GM21515 (cell line): ENCODE data around the gene PXMP2.

ENCODE experiments used
- ATAC-seq: cut with Tn5 transposase; IDR thresholded peaks from one replicate; pipeline ENCODE4 v1.9.1; 2021; ENCODE audit not compliant: unreplicated experiment

PXMP2 gene

DNA sequence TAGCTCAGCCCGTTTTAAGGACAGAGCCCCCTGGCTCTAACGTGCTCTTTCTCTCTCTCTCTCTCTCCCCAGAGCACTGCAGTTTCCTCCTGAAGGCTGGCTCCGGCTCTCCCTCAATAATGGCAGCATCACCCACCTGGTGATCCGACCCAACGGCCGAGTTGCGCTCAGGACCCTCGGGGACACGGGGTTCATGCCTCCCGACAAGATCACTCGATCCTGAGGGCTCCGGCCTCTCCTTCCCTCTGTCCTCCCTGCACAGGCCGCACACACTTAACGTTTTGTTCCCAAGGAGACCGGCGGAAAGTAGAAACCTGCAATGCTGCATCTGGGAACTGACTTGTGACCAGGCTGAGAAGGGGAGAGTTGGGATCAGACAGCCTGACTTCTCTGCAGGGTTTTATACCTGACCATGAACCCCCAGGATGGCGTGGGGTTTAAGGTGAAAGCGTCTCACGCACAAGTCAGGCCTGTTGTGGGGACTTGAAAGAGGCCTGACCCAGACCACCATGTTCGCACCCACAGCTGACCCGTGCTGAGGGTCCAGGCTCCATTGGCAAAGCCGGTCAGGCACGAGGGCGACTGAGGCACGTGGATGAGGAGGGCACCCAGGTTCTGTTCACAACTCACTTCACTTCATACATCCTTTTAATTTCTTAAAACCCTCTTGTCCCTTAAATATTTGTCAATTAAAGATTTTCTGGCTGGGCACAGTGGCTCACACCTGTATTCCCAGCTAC, 33.4 kb downstream of the PXMP2 start:
- ATAC-seq, result no peak

GRCh38 chr12:132723015-132723763, 35.8 kb downstream of the PXMP2 start:
- no peak for ATAC-seq

DNA sequence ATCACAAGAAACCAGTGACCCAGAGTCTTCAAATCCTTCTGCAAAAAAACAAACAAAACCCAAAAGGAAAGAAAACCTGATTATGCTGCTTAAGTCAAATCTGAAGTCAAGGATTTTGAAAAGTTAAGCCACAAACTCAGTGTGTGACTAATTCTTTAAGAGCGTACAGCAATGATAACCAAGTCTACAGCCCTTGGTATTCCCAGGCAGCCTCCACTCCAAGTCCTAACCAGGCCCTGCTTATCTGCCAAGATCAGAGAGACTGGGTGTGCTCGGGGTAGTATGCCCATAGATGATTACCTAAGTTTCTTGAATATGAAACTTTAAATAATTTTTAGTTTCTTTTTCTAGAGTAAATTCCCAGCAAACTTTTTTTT, 36.4 kb downstream of the PXMP2 start:
- ATAC-seq, result no peak

DNA sequence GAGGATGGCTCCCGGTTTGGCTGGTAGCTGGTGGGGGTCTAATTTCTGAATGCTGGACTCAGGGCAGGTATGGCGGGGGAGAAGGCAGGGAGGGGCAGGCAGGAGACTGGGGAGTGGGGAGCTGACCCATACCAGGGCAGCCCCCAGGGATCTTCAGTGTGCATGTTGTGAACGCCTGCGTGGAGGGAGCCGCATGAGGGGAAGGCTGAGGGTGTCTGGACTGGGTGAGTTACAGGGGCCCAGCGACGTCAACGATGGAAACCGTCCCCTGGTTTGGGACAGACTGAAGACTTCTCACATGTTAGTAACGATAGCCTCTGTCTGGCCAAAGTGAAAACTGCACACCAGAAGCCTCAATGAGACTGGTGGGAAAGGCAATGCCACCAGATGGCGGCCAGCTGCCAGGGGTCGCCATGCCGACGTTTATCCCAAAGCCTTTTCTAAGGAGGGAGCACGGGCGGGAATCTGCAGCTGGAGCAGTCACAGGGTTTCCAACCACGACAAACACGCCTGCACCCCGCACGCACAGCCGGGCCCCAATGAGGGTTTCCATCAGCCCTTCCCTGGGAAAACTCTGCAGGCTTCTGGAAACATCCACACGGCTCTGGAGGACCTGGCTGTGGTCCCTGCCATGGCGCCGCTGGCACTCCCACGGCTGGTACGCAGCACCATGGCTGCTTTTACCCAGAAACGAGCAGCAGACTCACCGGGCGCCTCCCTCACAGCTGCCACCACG, 37.3 kb downstream of the PXMP2 start:
- ATAC-seq, result no peak

- no peak for ATAC-seq
These were observed 39.0 kb downstream of the PXMP2 start for GRCh38 chr12:132726386-132726785.

DNA sequence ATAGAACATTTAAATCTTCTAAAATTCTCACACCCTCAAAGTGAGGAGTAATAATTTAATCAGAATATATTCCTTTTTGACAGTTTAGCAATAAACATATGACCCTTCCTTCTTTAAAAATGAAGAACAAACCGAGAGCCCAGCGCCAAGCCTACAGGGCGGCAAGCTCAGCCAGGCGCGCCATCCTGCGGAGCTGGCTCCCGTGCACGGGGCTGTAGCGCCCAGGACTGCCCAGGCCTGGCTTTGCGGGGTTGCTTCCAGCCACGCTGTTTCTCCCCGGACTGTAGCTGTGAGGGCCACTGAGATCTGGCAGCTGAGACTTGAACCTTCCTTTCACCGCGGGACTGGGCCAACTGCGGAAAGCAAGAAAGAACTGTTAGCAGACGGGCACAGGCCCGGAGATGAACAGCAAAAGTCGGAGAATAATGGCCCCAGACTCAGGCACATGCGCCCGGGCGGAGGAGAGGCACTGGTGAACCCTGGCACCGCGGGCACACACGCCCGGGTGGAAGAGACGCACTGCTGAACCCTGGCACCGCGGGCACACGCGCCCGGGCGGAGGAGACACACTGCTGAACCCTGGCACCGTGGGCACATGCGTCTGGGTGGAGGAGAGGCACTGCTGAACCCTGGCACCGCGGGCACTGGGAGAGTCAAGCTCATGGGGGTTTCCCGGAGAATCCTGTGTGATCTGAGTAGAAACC, 39.9 kb downstream of the PXMP2 start:
- ATAC-seq, result no peak

DNA sequence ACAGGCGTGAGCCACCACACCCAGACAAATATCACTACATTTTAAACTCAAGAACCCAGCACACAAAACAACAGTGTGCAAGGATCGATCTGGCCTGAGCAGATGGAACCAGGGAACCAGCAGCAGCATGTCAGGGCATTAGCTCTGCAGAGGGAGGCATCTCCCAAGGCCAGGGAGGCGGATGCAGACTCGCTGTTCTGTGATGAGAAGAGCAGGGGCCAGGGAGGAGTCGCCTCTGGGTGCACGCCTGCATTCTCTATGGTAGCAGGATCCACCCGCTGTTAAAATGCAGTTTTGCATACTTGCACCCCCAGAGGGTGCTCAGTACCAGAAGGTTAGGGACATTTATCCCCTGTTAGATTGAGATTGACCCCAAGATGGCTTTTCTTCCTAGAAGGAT, 41.1 kb downstream of the PXMP2 start:
- ATAC-seq, result no peak

- no peak for ATAC-seq
These were observed 42.3 kb downstream of the PXMP2 start for GRCh38 chr12:132729541-132730320.

GRCh38 chr12:132730353-132730752, 43.0 kb downstream of the PXMP2 start:
- no peak for ATAC-seq

DNA sequence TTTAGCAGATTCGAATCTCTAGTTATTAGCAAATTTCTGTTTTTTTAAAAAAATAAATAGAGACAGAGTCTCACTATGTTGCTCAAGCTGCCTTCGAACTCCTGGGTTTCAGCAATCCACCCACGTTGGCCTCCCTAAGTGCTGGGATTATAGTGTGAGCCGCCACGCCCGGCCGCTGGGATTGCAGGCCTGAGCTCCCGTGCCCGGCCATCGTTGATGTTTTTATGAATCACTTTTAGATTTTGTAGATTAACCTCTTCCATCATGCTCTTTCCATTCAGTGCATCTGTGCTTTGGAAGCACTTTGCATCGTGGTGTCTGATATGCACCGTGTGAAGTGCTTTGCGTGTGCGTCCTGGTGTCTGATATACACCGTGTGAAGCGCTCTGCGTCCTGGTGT, 44.2 kb downstream of the PXMP2 start:
- ATAC-seq, result no peak

GRCh38 chr12:132734206-132734605, 46.8 kb downstream of the PXMP2 start:
- ATAC-seq, result no peak

DNA sequence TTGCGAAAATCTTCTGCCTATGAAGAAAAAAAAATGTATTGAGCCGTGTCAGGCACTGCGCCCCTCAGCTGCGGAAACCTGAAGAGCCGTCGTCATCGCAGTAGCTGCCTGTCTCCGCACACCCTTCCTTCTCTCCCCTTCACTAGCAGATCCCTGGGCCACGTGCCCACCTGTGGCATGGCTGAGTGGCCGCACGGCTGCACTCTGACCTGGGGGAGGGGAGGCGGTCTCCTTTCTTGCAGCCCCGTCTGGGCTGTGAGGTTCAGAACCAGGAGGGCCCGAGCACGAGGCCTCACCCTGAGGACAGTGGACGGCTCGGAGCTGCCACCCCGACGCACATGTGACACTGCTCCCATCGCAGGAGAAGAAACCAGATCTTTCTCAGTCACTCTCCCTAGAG, 48.1 kb downstream of the PXMP2 start:
- ATAC-seq, result no peak

DNA sequence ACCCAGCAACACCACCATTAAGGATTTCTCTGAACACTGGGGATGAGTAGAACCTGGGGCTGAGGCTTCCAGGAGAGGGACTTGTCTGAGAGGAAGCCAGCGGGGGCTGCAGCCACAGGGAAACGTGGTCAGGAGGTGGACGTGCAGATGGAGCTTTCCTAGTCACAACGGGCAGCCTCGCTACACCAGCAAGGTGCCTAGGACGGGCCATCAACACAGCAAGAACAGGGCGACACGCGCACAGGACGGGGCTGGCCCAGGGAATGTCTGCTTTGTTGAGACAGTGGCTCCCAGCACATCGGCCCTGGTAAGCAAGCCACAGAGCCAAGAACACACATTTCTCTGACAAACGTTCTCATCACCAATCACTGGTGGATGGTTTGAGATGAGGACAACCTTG, 49.0 kb downstream of the PXMP2 start:
- ATAC-seq, result no peak

GRCh38 chr12:132736913-132737312, 49.5 kb downstream of the PXMP2 start:
- no peak for ATAC-seq

GRCh38 chr12:132739600-132740312, 52.4 kb downstream of the PXMP2 start:
- ATAC-seq, result no peak

GRCh38 chr12:132740313-132740646, 52.9 kb downstream of the PXMP2 start:
- ATAC-seq, result no peak

GRCh38 chr12:132740652-132741051, 53.3 kb downstream of the PXMP2 start:
- ATAC-seq, result no peak

DNA sequence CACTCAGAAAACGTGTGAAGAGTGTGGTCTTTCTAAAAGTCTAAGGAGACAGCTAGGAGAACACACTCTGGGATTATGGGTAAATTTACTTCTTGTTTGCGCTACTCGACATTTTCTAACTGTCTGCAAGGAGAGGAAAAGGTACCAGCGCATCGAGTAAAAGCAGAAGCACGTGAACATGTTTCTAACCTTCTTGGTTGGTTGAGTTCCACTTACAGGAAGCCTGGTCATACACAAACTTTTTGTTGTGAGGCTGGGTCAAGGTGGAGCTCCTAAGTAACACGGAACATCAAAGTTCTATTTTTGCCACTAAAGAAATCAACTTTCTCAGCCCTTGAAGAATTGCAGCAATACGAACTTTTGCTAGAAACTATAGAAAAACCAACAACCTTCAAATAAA, 54.2 kb downstream of the PXMP2 start:
- ATAC-seq, result no peak

DNA sequence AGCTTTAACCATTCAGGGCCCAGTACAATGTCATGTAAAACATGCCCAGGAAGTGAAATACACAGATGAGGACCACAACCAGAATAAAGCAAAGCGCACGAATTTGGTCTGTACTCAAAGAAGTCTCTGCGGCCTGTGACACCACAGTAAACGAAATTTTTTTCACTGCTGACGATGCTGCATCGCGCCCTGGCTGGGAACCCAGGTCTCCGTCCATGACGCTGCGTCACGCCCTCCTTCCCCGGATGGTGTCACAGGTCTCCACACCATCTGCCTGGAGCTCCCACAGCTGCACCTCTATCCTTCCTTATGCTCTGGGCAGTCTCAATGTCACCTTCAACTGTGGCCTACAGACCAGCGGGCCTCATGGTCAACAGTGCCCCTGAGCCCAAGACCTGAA, 56.4 kb downstream of the PXMP2 start:
- ATAC-seq, result no peak

- no peak for ATAC-seq
These were observed 59.2 kb downstream of the PXMP2 start for GRCh38 chr12:132746613-132747012.
